HCT116 (cell line): Measurements from ENCODE around the gene NSMF. TPM values are rescaled to one million over a fixed set of nuclear protein-coding genes. Genes with fewer than 3 reads are reported as not detected.

Source experiments
- ATAC-seq: fragments of 200-7000 bp; cut with Tn5 transposase; 2 replicates; pipeline ENCODE4 v1.9.1; 2020; ENCODE audit warnings: mild to moderate bottlenecking, moderate library complexity
- BruUV-seq: library from RNA; stranded (reverse); fragments of 400-500 nt; replicated peaks from 2 replicates; lab custom pipeline; 2021; lab: Mats Ljungman, UMichigan
- CTCF ChIA-PET: fragments of 300-600 bp; sonication (Branson Sonifier 250); formaldehyde crosslinking; loops from one replicate; lab custom pipeline; 2021; ENCODE audit warnings: antibody characterized with exemption; lab: Charles Lee
- POLR2A ChIA-PET: fragments of 300-600, 350-600 bp; sonication (Branson Sonifier 250); formaldehyde crosslinking; loops from one replicate; lab custom pipeline; 2021; ENCODE audit warnings: antibody characterized with exemption; lab: Charles Lee
- RAD21 ChIA-PET, 2 experiments: fragments of 300-600 bp; sonication (Branson Sonifier 250); formaldehyde crosslinking; loops; one replicate each; lab custom pipeline; 2023; ENCODE audit warnings: low total read pairs in 2 of 2; ENCODE audit not compliant: uncharacterized antibody in 2 of 2, unreplicated experiment in 2 of 2, low non-redundant PET in 1 of 2; lab: Charles Lee
- DNase-seq: peaks from one replicate; pipeline ENCODE4 v3.0.0-alpha.2; 2010; ENCODE audit warnings: low read depth, low spot score
- H2AFZ ChIP-seq: fragments of 200-600 bp; shearing (Covaris generic), sonication (generic); 2 replicates; pipeline ENCODE4 v1.6.1; 2017; ENCODE audit warnings: low read depth, mixed run types, mixed read lengths, antibody characterized with exemption, low read length; ENCODE audit not compliant: poor library complexity, severe bottlenecking
- H3K27ac ChIP-seq: 2 replicates; pipeline ENCODE4 v1.5.1; 2012; ENCODE audit warnings: low read depth, low read length
- H3K27me3 ChIP-seq: fragments of 200-600 bp; sonication (generic); 2 replicates; pipeline ENCODE4 v1.6.1; 2016; ENCODE audit warnings: mixed run types, low read length, mixed read lengths; ENCODE audit not compliant: insufficient read depth
- H3K36me3 ChIP-seq, 2 experiments: fragments of 200-500 bp in 1 of 2; fragments of 200-600 bp in 1 of 2; sonication (Bioruptor generic) in 1 of 2; sonication (generic) in 1 of 2; 2 replicates each; pipeline versions ENCODE4 v1.5.1 to v1.6.1; 2014 to 2016; ENCODE audit warnings: low read length in 2 of 2, inconsistent platforms in 1 of 2, mixed read lengths in 1 of 2, mixed run types in 1 of 2; ENCODE audit not compliant: insufficient read depth in 2 of 2, control insufficient read depth in 1 of 2
- H3K4me1 ChIP-seq, 2 experiments: fragments of 200-600 bp in 1 of 2; sonication (generic) in 1 of 2; 2 replicates each; pipeline versions ENCODE4 v1.5.1 to v1.6.1; 2012 to 2017; ENCODE audit warnings: low read length in 2 of 2, inconsistent platforms in 1 of 2, mild to moderate bottlenecking in 1 of 2, mixed read lengths in 1 of 2, mixed run types in 1 of 2, moderate library complexity in 1 of 2; ENCODE audit not compliant: insufficient read depth in 2 of 2, control insufficient read depth in 1 of 2
- H3K4me2 ChIP-seq: fragments of 200-600 bp; sonication (generic); 2 replicates; pipeline ENCODE4 v1.6.1; 2017; ENCODE audit warnings: mixed run types, low read length, mixed read lengths
- H3K4me3 ChIP-seq, 2 experiments: fragments of 200-600 bp in 1 of 2; sonication (generic) in 1 of 2; replicated peaks in 1 of 2; 2 replicates each; pipeline ENCODE4 v1.5.1; 2011 to 2016; ENCODE audit warnings: low read length in 2 of 2, control low read depth in 1 of 2, low read depth in 1 of 2, mild to moderate bottlenecking in 1 of 2, mixed read lengths in 1 of 2, mixed run types in 1 of 2
- H3K79me2 ChIP-seq: fragments of 200-600 bp; sonication (generic); 2 replicates; pipeline ENCODE4 v1.6.1; 2017; ENCODE audit warnings: mild to moderate bottlenecking, mixed run types, low read length, moderate library complexity, mixed read lengths; ENCODE audit not compliant: insufficient read depth
- H3K9ac ChIP-seq: fragments of 200-600 bp; sonication (generic); 2 replicates; pipeline ENCODE4 v1.6.1; 2016; ENCODE audit warnings: low read length, mixed read lengths
- H3K9me2 ChIP-seq: fragments of 200-600 bp; sonication (generic), shearing (Covaris generic); 2 replicates; pipeline ENCODE4 v1.6.1; 2017; ENCODE audit warnings: mixed run types, mild to moderate bottlenecking, moderate library complexity; ENCODE audit not compliant: insufficient read depth
- H3K9me3 ChIP-seq, 2 experiments: fragments of 200-500 bp in 1 of 2; fragments of 200-600 bp in 1 of 2; sonication (Bioruptor generic) in 1 of 2; sonication (generic) in 1 of 2; 2 replicates each; pipeline ENCODE4 v1.6.1; 2014 to 2017; ENCODE audit warnings: low read length in 2 of 2, mixed read lengths in 2 of 2, inconsistent platforms in 1 of 2, low read depth in 1 of 2, mild to moderate bottlenecking in 1 of 2, mixed run types in 1 of 2, moderate library complexity in 1 of 2; ENCODE audit not compliant: control insufficient read depth in 1 of 2, insufficient read depth in 1 of 2
- H4K20me1 ChIP-seq: fragments of 200-600 bp; sonication (generic), shearing (Covaris generic); 2 replicates; pipeline ENCODE4 v1.6.1; 2017; ENCODE audit warnings: mixed run types, mild to moderate bottlenecking, moderate library complexity; ENCODE audit not compliant: insufficient read depth
- ATF3 ChIP-seq: IDR thresholded peaks from 2 replicates; pipeline ENCODE4 v1.6.1; 2012
- CBX3 ChIP-seq: IDR thresholded peaks from 2 replicates; pipeline ENCODE4 v1.6.1; 2012; ENCODE audit warnings: low read depth
- EGR1 ChIP-seq: IDR thresholded peaks from 2 replicates; pipeline ENCODE4 v1.6.1; 2012; ENCODE audit warnings: low read depth
- EZH2 ChIP-seq: fragments of 200-600 bp; sonication (generic); IDR thresholded peaks from 2 replicates; pipeline ENCODE4 v1.6.1; 2017; ENCODE audit warnings: antibody characterized with exemption, mixed run types
- EZH2phosphoT487 ChIP-seq: fragments of 200-600 bp; IDR thresholded peaks from 2 replicates; pipeline ENCODE4 v1.6.1; 2018; ENCODE audit warnings: antibody characterized with exemption, borderline replicate concordance
- FOSL1 ChIP-seq: IDR thresholded peaks from 2 replicates; pipeline ENCODE4 v1.6.1; 2012; ENCODE audit warnings: low read depth
- JUND ChIP-seq: IDR thresholded peaks from 2 replicates; pipeline ENCODE4 v1.6.1; 2012
- MAX ChIP-seq: IDR thresholded peaks from 2 replicates; pipeline ENCODE4 v1.6.1; 2012
- POLR2A ChIP-seq: IDR thresholded peaks from 2 replicates; pipeline ENCODE4 v1.7.0; 2011; ENCODE audit warnings: borderline replicate concordance; ENCODE audit not compliant: insufficient read depth, insufficient read length; ENCODE audit errors: extremely low read depth
- POLR2AphosphoS5 ChIP-seq: IDR thresholded peaks from 2 replicates; pipeline ENCODE4 v1.6.1; 2011; ENCODE audit warnings: mild to moderate bottlenecking, low read depth, low read length, moderate library complexity
- RAD21 ChIP-seq: IDR thresholded peaks from 2 replicates; pipeline ENCODE4 v1.6.1; 2012; ENCODE audit warnings: low read depth, mild to moderate bottlenecking
- SRF ChIP-seq: IDR thresholded peaks from 2 replicates; pipeline ENCODE4 v1.6.1; 2012; ENCODE audit warnings: low read depth
- TCF7L2 ChIP-seq: IDR thresholded peaks from 2 replicates; pipeline ENCODE4 v1.7.0; 2011; ENCODE audit warnings: borderline replicate concordance, inconsistent platforms; ENCODE audit not compliant: insufficient read depth, insufficient read length; ENCODE audit errors: extremely low read depth
- YY1 ChIP-seq: IDR thresholded peaks from 2 replicates; pipeline ENCODE4 v1.6.1; 2011; ENCODE audit warnings: low read length, low read depth, moderate library complexity, mild to moderate bottlenecking; ENCODE audit not compliant: insufficient replicate concordance; ENCODE audit errors: extremely low read depth
- ZFX ChIP-seq: fragments of 450-650 bp; IDR thresholded peaks from 2 replicates; pipeline ENCODE4 v1.6.1; 2017
- ZNF274 ChIP-seq: fragments of 200-500 bp; sonication (Bioruptor generic); IDR thresholded peaks from 2 replicates; pipeline ENCODE4 v1.6.1; 2014; ENCODE audit warnings: mild to moderate bottlenecking, low read depth, low read length, inconsistent platforms
- intact Hi-C: fragments of 100-400 bp; cut with micrococcal nuclease; formaldehyde crosslinking; loops from 2 replicates; pipeline ENCODE4 v1.10.0; 2022
- total RNA-seq: library from RNA; stranded (reverse); gene quantifications from one replicate; pipeline ENCODE4 v1.2.1, GENCODE V29; 2021; ENCODE audit not compliant: unreplicated experiment

NSMF gene
- total RNA-seq, 1 experiment from 2014 or later = 81.9 TPM

GRCh38 chr9:137434498-137435380 lies 24.4 kb downstream of the NSMF start:
- H3K36me3 ChIP-seq = no peaks in the 10 kb centered on the region
- no peaks in the 10 kb centered on the region for H3K79me2 ChIP-seq
- no TSS peak for BruUV-seq
- no peak overlapping the region for H3K4me2 ChIP-seq
- intact Hi-C loops = no loop called here
- DNase-seq (no peak), ATAC-seq (no peak)
- H3K27ac ChIP-seq = peak overlapping the region; percentile 79; the same call in 1 of the 2 replicates
- H3K4me3 ChIP-seq = no peak overlapping the region
- RAD21 ChIA-PET = no interaction called here
- POLR2A ChIA-PET = no interaction called here
- H3K27me3 ChIP-seq = no peaks in the 10 kb centered on the region
- H3K4me1 ChIP-seq = peaks cover 38 to 46% of the 10 kb centered on the region in 2 experiments
- H4K20me1 ChIP-seq = no peaks in the 10 kb centered on the region
- no peaks in the 10 kb centered on the region for H3K9me3 ChIP-seq
- H3K9me2 ChIP-seq = no peaks in the 10 kb centered on the region
- H3K9ac ChIP-seq = no peak overlapping the region
- H2AFZ ChIP-seq = no peak overlapping the region
- CTCF ChIA-PET = no interaction called here
- no peak for TF ChIP-seq JUND
- TF ChIP-seq FOSL1 = no peak

GRCh38 chr9:137433916-137434431 lies 25.2 kb downstream of the NSMF start:
- Histone ChIP-seq H2AFZ (no peak overlapping the region), H3K9me2 (no peaks in the 10 kb centered on the region), H3K4me1 (peaks cover 38 to 48% of the 10 kb centered on the region in 2 experiments), H3K36me3 (no peaks in the 10 kb centered on the region), H3K4me2 (no peak overlapping the region), H3K4me3 (no peak overlapping the region), H3K27me3 (no peaks in the 10 kb centered on the region), H3K79me2 (no peaks in the 10 kb centered on the region), H3K9me3 (no peaks in the 10 kb centered on the region), H3K27ac (no peak overlapping the region), H3K9ac (no peak overlapping the region), H4K20me1 (no peaks in the 10 kb centered on the region)
- DNase-seq (no peak), ATAC-seq (no peak)
- RAD21 ChIA-PET = no interaction called here
- intact Hi-C loops = no loop called here
- no TSS peak for BruUV-seq
- POLR2A ChIA-PET = no interaction called here
- CTCF ChIA-PET = no interaction called here
- no peak for TF ChIP-seq POLR2A
- no peak for TF ChIP-seq FOSL1
- no peak for TF ChIP-seq CBX3
- no peak for TF ChIP-seq TCF7L2
- TF ChIP-seq POLR2AphosphoS5 = no peak
- TF ChIP-seq EZH2 = no peak
- TF ChIP-seq SRF = no peak
- TF ChIP-seq MAX = no peak
- TF ChIP-seq EGR1 = no peak
- TF ChIP-seq ZFX = no peak
- no peak for TF ChIP-seq ZNF274
- TF ChIP-seq EZH2phosphoT487 = no peak
- no peak for TF ChIP-seq YY1
- no peak for TF ChIP-seq RAD21
- TF ChIP-seq ATF3 = no peak
